ENCODE results near the gene VSIG8. TPM values are rescaled to one million over a fixed set of nuclear protein-coding genes. Genes with fewer than 3 reads are reported as not detected.

VSIG8 gene
- total RNA-seq, 1 donor from 2014 or later, result not detected

DNA sequence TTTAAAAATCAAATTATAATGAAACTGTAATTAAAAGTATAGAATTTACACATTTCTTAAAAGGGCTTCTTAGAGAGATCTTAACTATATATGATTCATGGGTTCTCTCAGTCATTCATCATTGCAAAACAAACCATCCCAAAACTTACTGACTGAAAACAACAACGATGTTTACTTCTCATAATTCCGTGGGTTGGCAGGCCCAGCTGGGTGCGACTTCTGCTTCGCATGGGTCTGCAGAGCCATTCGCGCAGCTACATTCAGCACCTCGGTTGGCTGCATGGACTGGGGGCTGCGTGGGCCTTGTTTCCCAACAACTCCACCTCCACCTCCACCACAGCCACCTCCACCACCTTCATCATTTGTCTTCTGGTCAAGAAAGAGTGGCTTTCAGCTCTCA lies 31.7 kb downstream of the VSIG8 start:
- DNase-seq (ENCODE audit: low spot score), result no peak

GRCh38 chr1:159829822-159830465 lies 32.5 kb downstream of the VSIG8 start:
- no peak for DNase-seq (ENCODE audit: low spot score)

DNA sequence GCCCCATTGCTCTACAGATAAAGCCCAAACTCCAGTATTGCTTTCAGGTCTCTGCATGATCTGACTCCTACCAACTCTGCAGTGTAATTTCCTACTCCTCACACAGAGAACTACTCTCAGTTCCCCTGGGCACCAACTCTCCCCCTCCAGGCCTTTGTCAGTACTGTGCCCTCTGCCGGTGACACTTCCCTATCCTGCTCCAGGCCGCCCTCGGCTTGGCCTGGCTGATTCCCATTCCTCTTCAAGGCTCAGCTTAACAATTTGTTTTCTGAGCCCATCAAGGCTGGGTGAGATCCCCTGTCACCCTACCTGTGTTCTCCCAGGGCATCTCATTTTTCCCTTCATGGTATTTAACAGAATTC lies 33.2 kb downstream of the VSIG8 start:
- no peak for DNase-seq (ENCODE audit: low spot score)

DNA sequence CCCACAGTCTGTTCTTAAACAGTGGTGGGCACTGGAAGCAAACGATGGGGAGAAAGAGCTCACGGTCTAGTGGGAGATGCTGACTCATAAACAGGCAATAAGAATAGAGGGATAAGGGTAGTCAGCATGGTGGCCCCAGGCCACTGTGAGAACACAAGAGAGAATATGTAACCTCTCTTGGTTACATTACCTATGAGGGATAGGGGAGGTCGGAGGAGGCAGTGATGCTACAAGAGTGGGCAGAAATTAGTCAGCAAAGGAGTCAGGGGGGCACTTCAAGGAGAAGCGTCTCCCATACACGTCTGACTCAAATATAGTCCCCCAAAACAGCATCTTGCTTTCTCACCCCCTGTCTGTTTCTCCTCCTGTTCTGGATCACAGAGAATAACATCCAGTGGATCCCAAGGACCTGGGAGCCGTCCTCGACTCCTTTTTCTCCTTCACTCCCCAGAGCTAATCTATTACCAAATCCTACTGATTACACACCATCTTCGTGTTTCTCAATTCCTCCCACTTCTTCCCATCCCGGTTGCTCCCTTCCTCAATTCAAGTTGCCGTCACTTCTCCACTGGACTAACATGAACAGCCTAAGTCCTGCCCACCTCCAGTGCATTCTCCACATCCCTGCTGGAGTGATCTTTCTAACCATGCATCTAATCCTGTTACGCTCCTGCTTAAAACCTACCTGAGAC lies 33.7 kb downstream of the VSIG8 start:
- DNase-seq (ENCODE audit: low spot score), result no peak

GRCh38 chr1:159828176-159828575 lies 34.3 kb downstream of the VSIG8 start:
- DNase-seq (ENCODE audit: low spot score), result no peak

DNA sequence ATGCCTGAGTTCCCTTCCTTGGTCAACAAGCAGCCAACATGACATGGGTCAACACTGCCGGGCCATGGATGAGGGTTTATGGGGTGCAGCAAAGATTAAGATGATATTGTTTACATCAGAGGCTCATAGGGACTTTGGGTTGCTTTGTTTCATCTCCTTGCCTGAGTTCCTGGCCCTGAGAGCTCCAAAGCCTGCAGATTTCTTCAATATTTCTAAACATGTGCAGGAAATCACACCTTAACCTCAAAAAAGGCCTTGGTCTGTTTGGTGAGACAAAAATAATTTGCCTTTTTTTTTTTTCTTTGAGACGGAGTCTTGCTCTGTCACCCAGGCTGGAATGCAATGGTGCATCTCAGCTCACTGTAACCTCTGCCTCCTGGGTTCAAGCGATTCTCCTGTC lies 34.9 kb downstream of the VSIG8 start:
- DNase-seq (ENCODE audit: low spot score), result no peak

DNA sequence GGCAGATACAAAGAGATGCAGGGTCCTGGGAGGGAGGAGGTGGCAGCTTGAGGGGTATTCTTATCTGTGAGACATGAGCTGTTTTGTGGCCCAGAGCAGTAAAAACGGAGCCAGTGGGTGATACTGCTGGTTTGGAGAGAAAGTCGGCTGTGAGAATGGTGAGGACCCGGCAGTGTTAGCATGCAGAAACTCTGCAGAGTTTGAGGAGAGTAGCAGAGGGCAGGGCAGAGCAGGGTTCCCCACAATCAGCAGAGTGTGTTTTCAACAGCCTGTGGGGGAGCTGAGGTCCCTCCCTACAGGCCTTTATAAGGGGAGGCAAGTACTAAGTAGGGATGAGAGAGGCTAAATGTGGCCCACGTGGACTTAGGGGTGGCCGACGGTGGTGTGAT lies 35.4 kb downstream of the VSIG8 start:
- DNase-seq (ENCODE audit: low spot score), result no peak

- no peak for DNase-seq (ENCODE audit: low spot score)
These were observed 35.9 kb downstream of the VSIG8 start, which contains the start of gene SLAMF8 for GRCh38 chr1:159826441-159827101. SLAMF8 (plus strand) TSS chr1:159826873; CDS start chr1:159826899, 26 bp downstream.

- no peak for DNase-seq (ENCODE audit: low spot score)
These were observed 36.9 kb downstream of the VSIG8 start for GRCh38 chr1:159825564-159825963.

DNA sequence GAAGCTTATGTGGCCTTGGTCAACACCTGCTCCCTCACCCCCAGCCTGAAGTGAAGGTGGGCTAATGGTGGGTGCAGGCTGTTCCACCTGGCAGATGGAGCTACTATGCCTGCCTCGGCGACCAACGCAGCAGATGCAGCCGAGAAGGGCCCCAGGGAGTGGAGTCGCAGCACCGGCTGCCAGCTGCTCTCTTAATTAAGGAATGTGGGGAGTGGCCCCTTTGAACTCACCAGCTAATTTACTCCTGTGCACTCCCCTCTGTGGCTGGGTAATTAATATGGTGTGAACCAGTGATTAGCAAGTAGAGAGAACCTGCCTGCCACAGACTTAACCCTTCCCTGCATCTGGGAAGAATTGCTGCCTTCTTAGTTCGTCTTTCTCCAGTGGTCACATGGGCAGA lies 39.1 kb downstream of the VSIG8 start:
- DNase-seq (ENCODE audit: low spot score), result no peak

DNA sequence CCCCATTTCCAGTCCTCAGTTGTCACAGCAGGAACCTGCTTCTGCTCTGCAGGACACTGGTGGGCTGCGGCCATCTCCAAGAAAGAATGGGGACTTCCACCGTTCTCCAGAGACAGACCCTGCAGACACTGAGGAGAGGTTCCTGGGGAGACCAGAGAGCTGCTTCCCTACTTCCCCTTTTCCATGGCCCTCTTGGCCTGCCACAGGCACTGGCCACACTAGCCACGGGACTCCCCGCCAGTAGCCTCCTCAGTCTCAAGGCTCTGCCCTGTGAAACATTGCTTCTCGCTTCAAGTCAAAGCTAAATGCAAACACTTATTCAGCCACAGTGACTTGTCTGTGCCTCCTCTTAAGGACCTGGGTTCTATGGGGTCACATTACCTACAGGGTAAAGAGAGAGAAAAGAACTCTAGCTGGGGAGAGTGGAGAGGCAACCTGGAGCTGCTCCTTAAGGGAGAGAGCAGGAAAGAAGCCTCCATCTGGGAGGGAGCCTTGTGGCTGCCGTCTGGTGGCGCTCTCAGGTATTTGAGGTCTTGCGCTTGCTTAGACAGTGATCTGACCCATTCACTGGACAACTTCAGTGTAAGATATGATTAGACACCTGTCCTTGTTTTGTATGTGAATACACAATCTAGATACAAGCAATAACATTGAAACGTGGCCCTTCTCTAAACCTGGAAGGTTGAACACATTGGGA lies 41.1 kb downstream of the VSIG8 start:
- no peak for DNase-seq (ENCODE audit: low spot score)

GRCh38 chr1:159817276-159818041 lies 45.0 kb downstream of the VSIG8 start:
- DNase-seq (ENCODE audit: low spot score), result no peak

GRCh38 chr1:159815926-159816325 lies 46.5 kb downstream of the VSIG8 start:
- no peak for DNase-seq (ENCODE audit: low spot score)

DNA sequence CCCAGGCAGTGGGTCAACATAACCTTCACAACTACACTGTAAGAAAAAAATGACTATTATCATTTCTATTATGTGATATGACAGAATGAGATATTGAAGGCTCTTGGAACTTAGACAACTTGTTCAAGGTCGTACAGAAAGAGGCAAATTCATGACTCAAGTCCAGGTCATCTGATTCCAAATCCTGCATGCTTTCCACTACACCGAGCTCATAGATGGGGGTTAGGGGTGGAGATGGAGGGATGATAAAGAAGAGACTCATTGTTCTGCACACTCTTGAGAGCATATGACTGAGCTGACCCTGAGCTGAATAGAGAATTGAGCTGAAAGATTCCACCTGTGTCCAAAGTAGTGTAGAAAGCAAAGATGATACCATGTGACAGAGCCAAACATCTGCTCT lies 57.5 kb downstream of the VSIG8 start:
- DNase-seq (ENCODE audit: low spot score), result no peak

Small RNAs within 50 kb of the gene (microRNA-seq; reads per million reads assigned to microRNA genes)
- gene MIR4259 (ENCODE audit: borderline number of aligned reads), result not detected

Other genes with a start within 250 kb of the VSIG8 start
- not detected for gene CRP, start 148.1 kb downstream of the VSIG8 start, total RNA-seq
- gene DUSP23, start 81.7 kb downstream of the VSIG8 start, total RNA-seq, result 54.8 TPM
- not detected for gene FCRL6, start 60.3 kb downstream of the VSIG8 start, total RNA-seq
- gene SLAMF8, start 35.8 kb downstream of the VSIG8 start, total RNA-seq, result 11.3 TPM
- 0.64 TPM for gene CFAP45, start 37.5 kb upstream of the VSIG8 start, total RNA-seq
- gene TAGLN2, start 62.9 kb upstream of the VSIG8 start, total RNA-seq, result 314 TPM
- 0.13 TPM for gene IGSF9, start 83.0 kb upstream of the VSIG8 start, total RNA-seq
- not detected for gene SLAMF9, start 91.6 kb upstream of the VSIG8 start, total RNA-seq
- 4.1 TPM for gene PIGM, start 169.3 kb upstream of the VSIG8 start, total RNA-seq
- gene KCNJ10, start 207.5 kb upstream of the VSIG8 start, total RNA-seq, result 0.16 TPM
- gene KCNJ9, start 218.9 kb upstream of the VSIG8 start, total RNA-seq, result not detected
- 20.4 TPM for gene IGSF8, start 236.0 kb upstream of the VSIG8 start, total RNA-seq